Vagina (tissue), 2 donors: Measurements from ENCODE around the gene RGS10. TPM values are rescaled to one million over a fixed set of nuclear protein-coding genes. Genes with fewer than 3 reads are reported as not detected.

ENCODE experiments used
- DNase-seq, 2 donors: peaks; one replicate each; pipeline ENCODE4 v3.0.0-alpha.2; 2017; ENCODE audit errors: extremely low spot score in 2 of 2
- H3K27ac ChIP-seq: fragments of 200-600 bp; sonication (generic); one replicate; pipeline ENCODE4 v1.5.1; 2019
- H3K27me3 ChIP-seq: fragments of 200-600 bp; sonication (generic); one replicate; pipeline ENCODE4 v1.5.1; 2019
- H3K36me3 ChIP-seq, 2 donors: fragments of 200-600 bp; sonication (generic); one replicate each; pipeline ENCODE4 v1.5.1; 2017 to 2019
- H3K4me1 ChIP-seq: fragments of 200-600 bp; sonication (generic); one replicate; pipeline ENCODE4 v1.5.1; 2019
- H3K4me3 ChIP-seq, 2 donors: fragments of 200-600 bp; sonication (generic); 1 replicate in 1 of 2; 2 replicates in 1 of 2; pipeline ENCODE4 v1.5.1; 2016 to 2019
- H3K9me3 ChIP-seq: fragments of 200-600 bp; sonication (generic); one replicate; pipeline ENCODE4 v1.5.1; 2019
- CTCF ChIP-seq, 3 experiments: fragments of 450-650 bp in 2 of 3; fragments of 200-600 bp in 1 of 3; sonication (generic) in 1 of 3; IDR thresholded peaks; one replicate each; pipeline ENCODE4 v1.5.1; 2017 to 2019; ENCODE audit warnings: antibody characterized with exemption in 3 of 3, mild to moderate bottlenecking in 2 of 3, moderate library complexity in 2 of 3
- POLR2A ChIP-seq, 2 donors: fragments of 450-650 bp; IDR thresholded peaks; one replicate each; pipeline ENCODE4 v1.6.1; 2017; ENCODE audit warnings: antibody characterized with exemption in 2 of 2, mild to moderate bottlenecking in 2 of 2, moderate library complexity in 2 of 2
- POLR2AphosphoS5 ChIP-seq, 2 donors: sonication (generic); formaldehyde crosslinking; IDR thresholded peaks; one replicate each; pipeline ENCODE4 v1.9.0; 2017; ENCODE audit warnings: antibody characterized with exemption in 2 of 2, mild to moderate bottlenecking in 2 of 2, low read depth in 1 of 2; ENCODE audit not compliant: insufficient read depth in 1 of 2
- intact Hi-C: fragments of 100-400 bp; cut with DNase I; formaldehyde crosslinking; loops from one replicate; pipeline ENCODE4 v1.15.1; 2023
- total RNA-seq: library from RNA; depleted of rRNA; stranded (reverse); fragments of >200 nt; gene quantifications from one replicate; pipeline ENCODE4 v1.2.3, GENCODE V29; 2016

The RGS10 gene
- total RNA-seq, 1 donor from 2014 or later, result 63.6 TPM

GRCh38 chr10:119504651-119505050, 37.9 kb downstream of the RGS10 start:
- intact Hi-C loops, result no loop called here
- Histone ChIP-seq H3K4me1 (peaks cover 12% of the 10 kb centered on the region), H3K27me3 (no peaks in the 10 kb centered on the region), H3K36me3 (no peaks in the 10 kb centered on the region), H3K27ac (no peak overlapping the region), H3K4me3 (no peak overlapping the region), H3K9me3 (no peaks in the 10 kb centered on the region)
- no peak for DNase-seq
- no peak for TF ChIP-seq POLR2AphosphoS5 (IDR thresholded peaks at IDR 0.05; ENCODE audit: insufficient read depth in 1 of 2, low read depth in 1 of 2)
- TF ChIP-seq CTCF (IDR thresholded peaks at IDR 0.05), result no peak
- TF ChIP-seq POLR2A (IDR thresholded peaks at IDR 0.05), result no peak

- H3K4me3 ChIP-seq, result no peak overlapping the region
- H3K36me3 ChIP-seq, result no peaks in the 10 kb centered on the region
- TF ChIP-seq POLR2AphosphoS5 (IDR thresholded peaks at IDR 0.05; ENCODE audit: insufficient read depth in 1 of 2, low read depth in 1 of 2) (no peak), CTCF (IDR thresholded peaks at IDR 0.05) (no peak), POLR2A (IDR thresholded peaks at IDR 0.05) (no peak)
- intact Hi-C loops, result no loop called here
- no peaks in the 10 kb centered on the region for H3K27me3 ChIP-seq
- no peaks in the 10 kb centered on the region for H3K9me3 ChIP-seq
- peaks cover 8% of the 10 kb centered on the region for H3K4me1 ChIP-seq
- DNase-seq, result no peak
- no peak overlapping the region for H3K27ac ChIP-seq
Observed at GRCh38 chr10:119503821-119504220, 38.7 kb downstream of the RGS10 start.

GRCh38 chr10:119502618-119503155, 39.8 kb downstream of the RGS10 start:
- Histone ChIP-seq H3K4me3 (no peak overlapping the region), H3K9me3 (no peaks in the 10 kb centered on the region), H3K4me1 (peaks cover 8% of the 10 kb centered on the region), H3K27me3 (no peaks in the 10 kb centered on the region), H3K36me3 (no peaks in the 10 kb centered on the region), H3K27ac (no peak overlapping the region)
- TF ChIP-seq POLR2AphosphoS5 (IDR thresholded peaks at IDR 0.05; ENCODE audit: insufficient read depth in 1 of 2, low read depth in 1 of 2), result no peak
- TF ChIP-seq CTCF (IDR thresholded peaks at IDR 0.05), result no peak
- no peak for TF ChIP-seq POLR2A (IDR thresholded peaks at IDR 0.05)
- no peak for DNase-seq
- intact Hi-C loops, result no loop called here

- H3K27ac ChIP-seq, result no peak overlapping the region
- DNase-seq, result no peak
- intact Hi-C loops, result no loop called here
- H3K9me3 ChIP-seq, result no peaks in the 10 kb centered on the region
- TF ChIP-seq POLR2AphosphoS5 (IDR thresholded peaks at IDR 0.05; ENCODE audit: insufficient read depth in 1 of 2, low read depth in 1 of 2) (no peak), CTCF (IDR thresholded peaks at IDR 0.05) (no peak), POLR2A (IDR thresholded peaks at IDR 0.05) (no peak)
- H3K4me3 ChIP-seq, result no peak overlapping the region
- H3K27me3 ChIP-seq, result no peaks in the 10 kb centered on the region
- peaks cover 8% of the 10 kb centered on the region for H3K4me1 ChIP-seq
- no peaks in the 10 kb centered on the region for H3K36me3 ChIP-seq
Observed at GRCh38 chr10:119502209-119502608, 40.3 kb downstream of the RGS10 start.

- no peaks in the 10 kb centered on the region for H3K36me3 ChIP-seq
- peaks cover 8% of the 10 kb centered on the region for H3K4me1 ChIP-seq
- no peak for TF ChIP-seq POLR2AphosphoS5 (IDR thresholded peaks at IDR 0.05; ENCODE audit: insufficient read depth in 1 of 2, low read depth in 1 of 2)
- TF ChIP-seq POLR2A (IDR thresholded peaks at IDR 0.05), result no peak
- no peak for TF ChIP-seq CTCF (IDR thresholded peaks at IDR 0.05)
- DNase-seq, result no peak
- intact Hi-C loops, result no loop called here
- H3K9me3 ChIP-seq, result no peaks in the 10 kb centered on the region
- H3K27me3 ChIP-seq, result no peaks in the 10 kb centered on the region
- H3K4me3 ChIP-seq, result no peak overlapping the region
- no peak overlapping the region for H3K27ac ChIP-seq
Observed at GRCh38 chr10:119501690-119502089, 40.8 kb downstream of the RGS10 start.
